Left cardiac atrium (tissue), 4 donors: ENCODE data around the gene COL11A2. TPM values are rescaled to one million over a fixed set of nuclear protein-coding genes. Genes with fewer than 3 reads are reported as not detected.
"Not testable (repeated sequence)": the region's sequence is repeated elsewhere in the genome, so short reads cannot be mapped to it uniquely, and the experiment has no call there.

ENCODE experiments used
- ATAC-seq, 2 donors: fragments of 200-7000 bp; cut with Tn5 transposase; one replicate each; pipeline ENCODE4 v1.9.1; 2020; ENCODE audit warnings: mild to moderate bottlenecking in 2 of 2, moderate library complexity in 2 of 2
- DNase-seq: peaks from one replicate; pipeline ENCODE4 v3.0.0-alpha.2; 2020
- intact Hi-C, 2 donors: fragments of 100-400 bp; cut with DNase I; formaldehyde crosslinking; loops; one replicate each; pipeline versions ENCODE4 v1.14.1 to v1.15.1; 2022 to 2023
- long read RNA-seq: library from polyadenylated mRNA; unstranded; transcript quantifications from one replicate; pipeline ENCODE4 v2.0.0, GENCODE V29; 2021
- total RNA-seq, 2 donors: library from RNA; stranded (reverse); fragmentation: NEBNext Ultra II Directional; extraction: Animal tissue kit (Norgen Biotek cat#: 25700); gene quantifications; one replicate each; pipeline ENCODE4 v1.2.1, GENCODE V29; 2021
- donor health status: DM: no; HTN: yes; CAD: no.
- donor health status: DM: no; HTN: yes; CAD: no; lungs with severe emphysema.
- donor health status: DM: yes; HTN: yes; CAD: no.
- donor health status: Dilated cardiomyopathy.

The COL11A2 gene
- total RNA-seq = 1 to 10 TPM in 1 of 2 donors, under 1 TPM in 1; 0.94 to 1.3 TPM
- long read RNA-seq, partial matches to known transcripts = 1 of 1 reads
- long read RNA-seq, other reads (novel, unspliced or antisense) = 0 of 1 reads

GRCh38 chr6:33192105-33192646 is at the start of gene COL11A2:
Gene COL11A2, minus strand, starts transcription at chr6:33192467. Its CDS starts 227 bp downstream, at chr6:33192240.
- ATAC-seq = peak; percentile 9 to 16
- intact Hi-C loops = no loop called here
- no peak for DNase-seq

GRCh38 chr6:33241968-33242367 is 49.7 kb upstream of the COL11A2 start:
- DNase-seq (no peak), ATAC-seq (no peak)
- intact Hi-C loops = loop anchor here (5.0 to 10.0 kb wide), 3 partner anchors 80 to 347 kb away; no protein-coding TSS in a partner anchor

- intact Hi-C loops = no loop called here
- ATAC-seq = no peak
- no peak for DNase-seq
Observed at GRCh38 chr6:33237741-33238140, 45.5 kb upstream of the COL11A2 start.

GRCh38 chr6:33236852-33237251 is 44.6 kb upstream of the COL11A2 start:
- ATAC-seq (no peak), DNase-seq (no peak)
- intact Hi-C loops = no loop called here

- intact Hi-C loops = no loop called here
- no peak for ATAC-seq
- DNase-seq = no peak
Observed at GRCh38 chr6:33236328-33236727, 44.1 kb upstream of the COL11A2 start.

GRCh38 chr6:33235221-33235634 is 43.0 kb upstream of the COL11A2 start:
- ATAC-seq (no peak), DNase-seq (no peak)
- intact Hi-C loops = no loop called here

GRCh38 chr6:33226503-33227120 is 34.3 kb upstream of the COL11A2 start:
- not testable (repeated sequence) for DNase-seq, ATAC-seq
- intact Hi-C loops = loop anchor here in 1 of 2 donors (10.0 kb wide), 1 partner anchor 222 kb away; the partner anchor contains the start of gene HLA-DOA

GRCh38 chr6:33217681-33218080 is 25.4 kb upstream of the COL11A2 start:
- ATAC-seq (no peak), DNase-seq (no peak)
- intact Hi-C loops = no loop called here

GRCh38 chr6:33217246-33217645 is 25.0 kb upstream of the COL11A2 start:
- DNase-seq (no peak), ATAC-seq (no peak)
- intact Hi-C loops = no loop called here

GRCh38 chr6:33216117-33216649 is 23.9 kb upstream of the COL11A2 start:
- ATAC-seq (no peak), DNase-seq (no peak)
- intact Hi-C loops = no loop called here

GRCh38 chr6:33215271-33216116 is 23.2 kb upstream of the COL11A2 start:
- no peak for ATAC-seq
- intact Hi-C loops = no loop called here
- no peak for DNase-seq

- intact Hi-C loops = loop anchor here in 1 of 2 donors (5.0 kb wide), 1 partner anchor 33 kb away; no protein-coding TSS in a partner anchor
- no peak for DNase-seq
- peak in 1 of 2 donors; percentile 1 for ATAC-seq
Observed at GRCh38 chr6:33213989-33214335, 21.7 kb upstream of the COL11A2 start.

GRCh38 chr6:33213166-33213988 is 21.1 kb upstream of the COL11A2 start:
- intact Hi-C loops = loop anchor here in 1 of 2 donors (5.0 kb wide), 1 partner anchor 34 kb away; no protein-coding TSS in a partner anchor
- peak; percentile 48 for DNase-seq
- ATAC-seq = peak; percentile 28 to 43

- no peak for DNase-seq
- intact Hi-C loops = loop anchor here in 1 of 2 donors (5.0 kb wide), 1 partner anchor 34 kb away; no protein-coding TSS in a partner anchor
- no peak for ATAC-seq
Observed at GRCh38 chr6:33212857-33213165, 20.5 kb upstream of the COL11A2 start.

- intact Hi-C loops = loop anchor here in 1 of 2 donors (5.0 kb wide), 1 partner anchor 35 kb away; no protein-coding TSS in a partner anchor
- no peak for DNase-seq
- ATAC-seq = no peak
Observed at GRCh38 chr6:33211666-33212422, 19.6 kb upstream of the COL11A2 start.

GRCh38 chr6:33211136-33211535 is 18.9 kb upstream of the COL11A2 start:
- ATAC-seq = no peak
- no peak for DNase-seq
- intact Hi-C loops = loop anchor here in 1 of 2 donors (5.0 kb wide), 1 partner anchor 36 kb away; no protein-coding TSS in a partner anchor

- no peak for DNase-seq
- intact Hi-C loops = loop anchor here in 1 of 2 donors (5.0 kb wide), 1 partner anchor 37 kb away; no protein-coding TSS in a partner anchor
Observed at GRCh38 chr6:33209856-33210255, 17.6 kb upstream of the COL11A2 start.

More at GRCh38 chr6:33209856-33210255, 17.6 kb upstream of the COL11A2 start:
- no peak for ATAC-seq
